Measurements from ENCODE around the gene ABHD14A.
"Not testable (repeated sequence)": the region's sequence is repeated elsewhere in the genome, so short reads cannot be mapped to it uniquely, and the experiment has no call there.

ABHD14A gene

GRCh38 chr3:51992017-51992682 lies 17.3 kb downstream of the ABHD14A start:
- TF ChIP-seq EZH2 (IDR thresholded peaks at IDR 0.05): no peak
- TF ChIP-seq POLR2AphosphoS5 (IDR thresholded peaks at IDR 0.05; ENCODE audit: borderline replicate concordance, low read depth, low read length): no peak; the same call in none of the 2 replicates
- TF ChIP-seq FOXP2 (optimal IDR thresholded peaks at IDR 0.05; ENCODE audit: control extremely low read depth, extremely low read length, insufficient read depth): no peak
- H3K36me3 ChIP-seq (ENCODE audit: insufficient read depth, low read length): peaks cover 37% of the 10 kb centered on the region
- no peak overlapping the region for H3K4me3 ChIP-seq
- DNase-seq (ENCODE audit: low read depth, low spot score): no peak
- no peaks in the 10 kb centered on the region for H3K9me3 ChIP-seq (ENCODE audit: low read depth, low read length)
- H3K9ac ChIP-seq (ENCODE audit: insufficient read length): no peak overlapping the region
- peak overlapping the region; percentile 62; the same call in 1 of the 2 replicates for H3K27ac ChIP-seq

GRCh38 chr3:51993657-51994056 lies 18.8 kb downstream of the ABHD14A start:
- DNase-seq (ENCODE audit: low read depth, low spot score); H3K9ac ChIP-seq (ENCODE audit: insufficient read length); H3K27ac ChIP-seq; H3K4me3 ChIP-seq; H3K9me3 ChIP-seq (ENCODE audit: low read depth, low read length): not testable (repeated sequence)
- H3K36me3 ChIP-seq (ENCODE audit: insufficient read depth, low read length): peaks cover 37% of the 10 kb centered on the region

GRCh38 chr3:51994530-51994929 lies 19.7 kb downstream of the ABHD14A start:
- Histone ChIP-seq H3K36me3 (ENCODE audit: insufficient read depth, low read length) (peaks cover 37% of the 10 kb centered on the region), H3K9ac (ENCODE audit: insufficient read length) (peak overlapping the region; percentile 95), H3K9me3 (ENCODE audit: low read depth, low read length) (no peaks in the 10 kb centered on the region), H3K4me3 (peak overlapping the region; percentile 86), H3K27ac (peak overlapping the region; percentile 93; the same call in 1 of the 2 replicates)
- TF ChIP-seq POLR2AphosphoS5 (IDR thresholded peaks at IDR 0.05; ENCODE audit: borderline replicate concordance, low read depth, low read length) (no peak; the same call in 1 of the 2 replicates), EZH2 (IDR thresholded peaks at IDR 0.05) (no peak), FOXP2 (optimal IDR thresholded peaks at IDR 0.05; ENCODE audit: control extremely low read depth, extremely low read length, insufficient read depth) (no peak)
- DNase-seq (ENCODE audit: low read depth, low spot score): no peak

- peaks cover 37% of the 10 kb centered on the region for H3K36me3 ChIP-seq (ENCODE audit: insufficient read depth, low read length)
- peak within 1 kb of the TSS; percentile 95 for H3K9ac ChIP-seq (ENCODE audit: insufficient read length)
- no peaks in the 10 kb centered on the region for H3K9me3 ChIP-seq (ENCODE audit: low read depth, low read length)
- TF ChIP-seq POLR2AphosphoS5 (IDR thresholded peaks at IDR 0.05; ENCODE audit: borderline replicate concordance, low read depth, low read length): peak; percentile 96
- TF ChIP-seq FOXP2 (optimal IDR thresholded peaks at IDR 0.05; ENCODE audit: control extremely low read depth, extremely low read length, insufficient read depth): no peak
- no peak for TF ChIP-seq EZH2 (IDR thresholded peaks at IDR 0.05)
- DNase-seq (ENCODE audit: low read depth, low spot score): peak; percentile 78
- peak within 1 kb of the TSS; percentile 86 for H3K4me3 ChIP-seq
- H3K27ac ChIP-seq: peak within 1 kb of the TSS; percentile 93
Observed at GRCh38 chr3:51995346-51996163, 20.7 kb downstream of the ABHD14A start, which contains the start of gene RPL29. TSS of gene RPL29 (minus strand) at chr3:51995895. CDS start at chr3:51995461, 434 bp downstream.

- no peaks in the 10 kb centered on the region for H3K9me3 ChIP-seq (ENCODE audit: low read depth, low read length)
- no peak for DNase-seq (ENCODE audit: low read depth, low spot score)
- no peak overlapping the region for H3K4me3 ChIP-seq
- H3K9ac ChIP-seq (ENCODE audit: insufficient read length): no peak overlapping the region
- no peak for TF ChIP-seq FOXP2 (optimal IDR thresholded peaks at IDR 0.05; ENCODE audit: control extremely low read depth, extremely low read length, insufficient read depth)
- no peak for TF ChIP-seq POLR2AphosphoS5 (IDR thresholded peaks at IDR 0.05; ENCODE audit: borderline replicate concordance, low read depth, low read length)
- TF ChIP-seq EZH2 (IDR thresholded peaks at IDR 0.05): no peak
- peaks cover 30% of the 10 kb centered on the region for H3K36me3 ChIP-seq (ENCODE audit: insufficient read depth, low read length)
- no peak overlapping the region for H3K27ac ChIP-seq
Observed at GRCh38 chr3:51997172-51997571, 22.3 kb downstream of the ABHD14A start.

GRCh38 chr3:51997935-51998596 lies 23.2 kb downstream of the ABHD14A start:
- Histone ChIP-seq H3K27ac (no peak overlapping the region), H3K9me3 (ENCODE audit: low read depth, low read length) (no peaks in the 10 kb centered on the region), H3K9ac (ENCODE audit: insufficient read length) (no peak overlapping the region), H3K36me3 (ENCODE audit: insufficient read depth, low read length) (peaks cover 22% of the 10 kb centered on the region), H3K4me3 (no peak overlapping the region)
- no peak for TF ChIP-seq EZH2 (IDR thresholded peaks at IDR 0.05)
- no peak for TF ChIP-seq FOXP2 (optimal IDR thresholded peaks at IDR 0.05; ENCODE audit: control extremely low read depth, extremely low read length, insufficient read depth)
- no peak for TF ChIP-seq POLR2AphosphoS5 (IDR thresholded peaks at IDR 0.05; ENCODE audit: borderline replicate concordance, low read depth, low read length)
- DNase-seq (ENCODE audit: low read depth, low spot score): no peak

- Histone ChIP-seq H3K9me3 (ENCODE audit: low read depth, low read length) (no peaks in the 10 kb centered on the region), H3K9ac (ENCODE audit: insufficient read length) (no peak overlapping the region), H3K4me3 (no peak overlapping the region), H3K27ac (no peak overlapping the region), H3K36me3 (ENCODE audit: insufficient read depth, low read length) (peaks cover 16% of the 10 kb centered on the region)
- no peak for TF ChIP-seq FOXP2 (optimal IDR thresholded peaks at IDR 0.05; ENCODE audit: control extremely low read depth, extremely low read length, insufficient read depth)
- no peak for TF ChIP-seq POLR2AphosphoS5 (IDR thresholded peaks at IDR 0.05; ENCODE audit: borderline replicate concordance, low read depth, low read length)
- no peak for TF ChIP-seq EZH2 (IDR thresholded peaks at IDR 0.05)
- DNase-seq (ENCODE audit: low read depth, low spot score): no peak
Observed at GRCh38 chr3:51998774-51999173, 23.9 kb downstream of the ABHD14A start.

GRCh38 chr3:51999846-52000245 lies 25.0 kb downstream of the ABHD14A start:
- Histone ChIP-seq H3K4me3 (no peak overlapping the region), H3K9ac (ENCODE audit: insufficient read length) (no peak overlapping the region), H3K9me3 (ENCODE audit: low read depth, low read length) (no peaks in the 10 kb centered on the region), H3K36me3 (ENCODE audit: insufficient read depth, low read length) (peaks cover 5% of the 10 kb centered on the region), H3K27ac (no peak overlapping the region)
- no peak for DNase-seq (ENCODE audit: low read depth, low spot score)
- TF ChIP-seq FOXP2 (optimal IDR thresholded peaks at IDR 0.05; ENCODE audit: control extremely low read depth, extremely low read length, insufficient read depth) (no peak), EZH2 (IDR thresholded peaks at IDR 0.05) (no peak), POLR2AphosphoS5 (IDR thresholded peaks at IDR 0.05; ENCODE audit: borderline replicate concordance, low read depth, low read length) (no peak)

All from SK-N-MC (cell line).